Left ventricle myocardium inferior (tissue), 1 donor: ENCODE data around the gene GPER1. TPM values are rescaled to one million over a fixed set of nuclear protein-coding genes. Genes with fewer than 3 reads are reported as not detected.
"Not testable (repeated sequence)": the region's sequence is repeated elsewhere in the genome, so short reads cannot be mapped to it uniquely, and the experiment has no call there.

ENCODE experiments used
- DNase-seq: peaks from one replicate; pipeline ENCODE4 v3.0.0-alpha.2; 2020
- H3K27ac ChIP-seq: fragments of 200-600 bp; replicated peaks from 2 replicates; pipeline ENCODE4 v1.8.0; 2021
- H3K27me3 ChIP-seq: fragments of 200-600 bp; 2 replicates; pipeline ENCODE4 v1.8.0; 2021; ENCODE audit warnings: low read depth
- H3K36me3 ChIP-seq: fragments of 200-600 bp; 2 replicates; pipeline ENCODE4 v1.8.0; 2021
- H3K4me1 ChIP-seq: fragments of 200-600 bp; 2 replicates; pipeline ENCODE4 v1.8.0; 2021
- H3K4me3 ChIP-seq: fragments of 200-600 bp; 2 replicates; pipeline ENCODE4 v1.8.0; 2021; ENCODE audit warnings: mild to moderate bottlenecking, moderate library complexity
- H3K9me3 ChIP-seq: fragments of 200-600 bp; replicated peaks from 2 replicates; pipeline ENCODE4 v1.8.0; 2021
- intact Hi-C: fragments of 100-400 bp; cut with micrococcal nuclease; formaldehyde crosslinking; loops from one replicate; pipeline ENCODE4 v1.11.0; 2022
- long read RNA-seq: library from polyadenylated mRNA; unstranded; transcript quantifications from one replicate; pipeline ENCODE4 v2.0.0, GENCODE V29; 2021
- total RNA-seq: library from RNA; stranded (reverse); fragmentation: NEBNext Ultra II Directional; extraction: Animal tissue kit (Norgen Biotek cat#: 25700); gene quantifications from one replicate; pipeline ENCODE4 v1.2.1, GENCODE V29; 2021
- TF ChIP-seq, protein P1 (sequence below): fragments of 200-600 bp; IDR thresholded peaks from 2 replicates; pipeline ENCODE4 v1.8.0; 2021; ENCODE audit warnings: antibody characterized with exemption, mild to moderate bottlenecking, borderline replicate concordance
- donor health status: DM: no; HTN: yes; CAD: no; lungs with severe emphysema.

The GPER1 gene
- 3.0 TPM for total RNA-seq
- long read RNA-seq, transcript GPER1-202 (2 exons, 2,639 nt) = major isoform, 11 of 16 reads
- long read RNA-seq, partial matches to known transcripts = 0 of 16 reads
- long read RNA-seq, other reads (novel, unspliced or antisense) = 2 of 16 reads

DNA sequence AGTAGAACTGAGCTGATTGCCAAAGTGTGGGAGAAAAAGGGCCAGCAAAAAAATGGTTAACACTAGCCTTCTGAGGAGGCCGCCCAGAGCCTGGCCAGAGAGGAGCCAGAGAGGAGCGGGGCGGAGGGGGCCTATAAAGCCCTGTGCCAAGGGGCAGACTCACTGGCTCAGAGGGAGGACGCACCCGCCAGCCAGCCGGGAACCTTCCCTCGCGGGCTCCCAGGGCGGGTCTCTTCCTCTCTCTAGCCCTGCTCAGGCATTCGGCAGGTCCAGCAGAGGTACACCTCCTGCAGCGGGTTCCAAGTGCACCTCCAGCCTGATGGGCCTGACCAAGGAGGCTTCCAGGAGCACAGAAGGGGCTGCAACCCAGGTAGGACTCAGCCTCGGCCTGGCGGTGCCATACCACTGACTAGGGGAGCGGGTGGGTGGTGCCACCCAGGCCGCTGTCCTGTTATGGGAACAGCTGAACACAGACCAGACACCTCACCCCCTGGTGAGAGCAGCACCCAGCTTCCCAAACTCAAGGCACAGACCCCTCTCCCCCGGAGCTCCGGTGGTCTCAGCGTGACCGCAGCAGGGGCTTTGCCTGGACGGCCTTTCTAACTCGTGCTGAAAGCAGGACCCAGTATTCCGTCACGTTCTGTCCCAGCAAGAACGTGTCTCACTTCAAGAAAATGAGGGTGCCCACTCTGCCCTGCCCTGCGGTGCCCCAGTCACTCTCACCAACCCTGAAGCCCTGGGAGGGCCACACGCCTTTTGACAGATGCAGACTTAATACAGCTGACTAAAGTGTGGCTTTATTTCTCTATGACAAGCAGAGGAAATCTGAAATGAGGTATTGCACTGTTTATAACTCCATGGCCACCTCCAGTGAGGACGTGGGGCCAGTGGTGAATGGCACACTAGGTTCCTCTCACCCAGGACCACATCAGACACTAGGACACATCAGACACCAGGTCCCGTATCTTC lies at the start of gene GPER1:
TSS of gene GPER1 (plus strand) at position 162 of the 969 bp plus-strand sequence. CDS start 3,616 bp downstream, outside the sequence.
- Histone ChIP-seq H3K27ac (peak within 1 kb of the TSS; percentile 73), H3K9me3 (no peaks in the 10 kb centered on the region), H3K4me1 (peaks cover 30% of the 10 kb centered on the region), H3K4me3 (peak within 1 kb of the TSS; percentile 62), H3K27me3 (no peaks in the 10 kb centered on the region), H3K36me3 (peaks cover 11% of the 10 kb centered on the region)
- intact Hi-C loops = no loop called here
- peak; percentile 58 for DNase-seq
- TF ChIP-seq, protein P1, sequence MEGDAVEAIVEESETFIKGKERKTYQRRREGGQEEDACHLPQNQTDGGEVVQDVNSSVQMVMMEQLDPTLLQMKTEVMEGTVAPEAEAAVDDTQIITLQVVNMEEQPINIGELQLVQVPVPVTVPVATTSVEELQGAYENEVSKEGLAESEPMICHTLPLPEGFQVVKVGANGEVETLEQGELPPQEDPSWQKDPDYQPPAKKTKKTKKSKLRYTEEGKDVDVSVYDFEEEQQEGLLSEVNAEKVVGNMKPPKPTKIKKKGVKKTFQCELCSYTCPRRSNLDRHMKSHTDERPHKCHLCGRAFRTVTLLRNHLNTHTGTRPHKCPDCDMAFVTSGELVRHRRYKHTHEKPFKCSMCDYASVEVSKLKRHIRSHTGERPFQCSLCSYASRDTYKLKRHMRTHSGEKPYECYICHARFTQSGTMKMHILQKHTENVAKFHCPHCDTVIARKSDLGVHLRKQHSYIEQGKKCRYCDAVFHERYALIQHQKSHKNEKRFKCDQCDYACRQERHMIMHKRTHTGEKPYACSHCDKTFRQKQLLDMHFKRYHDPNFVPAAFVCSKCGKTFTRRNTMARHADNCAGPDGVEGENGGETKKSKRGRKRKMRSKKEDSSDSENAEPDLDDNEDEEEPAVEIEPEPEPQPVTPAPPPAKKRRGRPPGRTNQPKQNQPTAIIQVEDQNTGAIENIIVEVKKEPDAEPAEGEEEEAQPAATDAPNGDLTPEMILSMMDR = no peak

DNA sequence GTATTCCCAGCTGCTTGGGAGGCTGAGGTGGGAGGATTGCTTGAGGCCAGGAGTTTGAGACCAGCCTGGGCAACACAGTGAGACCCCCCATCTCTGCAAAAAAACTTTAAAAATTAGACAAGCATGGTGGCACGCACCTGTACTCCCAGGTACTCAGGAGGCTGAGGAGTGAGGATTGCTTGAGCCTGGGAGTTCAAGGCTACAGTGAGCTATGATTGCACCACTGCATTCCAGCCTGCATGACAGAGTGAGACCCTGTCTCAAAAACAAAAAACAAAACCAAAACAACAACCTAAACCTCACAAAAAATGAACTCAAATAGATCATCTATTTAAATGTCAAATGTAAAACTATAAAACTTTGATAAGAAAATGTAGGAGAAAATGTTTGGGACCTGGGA lies 47.7 kb upstream of the GPER1 start:
- DNase-seq, H3K27ac ChIP-seq, intact Hi-C loops: not testable (repeated sequence)

DNA sequence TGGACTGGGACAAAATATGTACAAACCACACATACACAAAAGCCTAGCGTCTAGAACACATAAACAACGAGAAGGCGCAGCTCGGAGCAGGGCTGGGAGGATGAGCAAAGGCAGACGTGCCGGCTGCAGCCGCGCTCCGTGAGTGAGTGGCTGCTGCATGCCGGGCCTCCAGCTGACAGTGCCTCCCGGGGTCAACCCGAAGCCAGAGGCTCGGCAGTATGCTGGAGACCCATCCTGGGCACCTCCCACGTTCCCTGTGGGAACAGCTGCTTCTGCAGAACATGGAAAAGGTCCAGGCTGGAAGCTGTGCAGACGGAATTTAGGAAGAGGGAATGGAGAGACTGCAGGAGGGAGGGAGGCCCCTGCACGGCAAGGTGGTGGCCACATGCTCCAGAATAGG lies 47.1 kb upstream of the GPER1 start:
- intact Hi-C loops = no loop called here
- Histone ChIP-seq H3K27me3 (no peaks in the 10 kb centered on the region), H3K36me3 (no peaks in the 10 kb centered on the region), H3K4me3 (no peak overlapping the region), H3K4me1 (peaks cover 45% of the 10 kb centered on the region), H3K27ac (no peak overlapping the region), H3K9me3 (no peaks in the 10 kb centered on the region)
- DNase-seq = no peak
- TF ChIP-seq, protein P1 = no peak

More for the DNA sequence above, 47.7 kb upstream of the GPER1 start:
- peaks cover 40% of the 10 kb centered on the region for H3K4me1 ChIP-seq
- H3K4me3 ChIP-seq, H3K27me3 ChIP-seq, H3K36me3 ChIP-seq, H3K9me3 ChIP-seq: not testable (repeated sequence)

DNA sequence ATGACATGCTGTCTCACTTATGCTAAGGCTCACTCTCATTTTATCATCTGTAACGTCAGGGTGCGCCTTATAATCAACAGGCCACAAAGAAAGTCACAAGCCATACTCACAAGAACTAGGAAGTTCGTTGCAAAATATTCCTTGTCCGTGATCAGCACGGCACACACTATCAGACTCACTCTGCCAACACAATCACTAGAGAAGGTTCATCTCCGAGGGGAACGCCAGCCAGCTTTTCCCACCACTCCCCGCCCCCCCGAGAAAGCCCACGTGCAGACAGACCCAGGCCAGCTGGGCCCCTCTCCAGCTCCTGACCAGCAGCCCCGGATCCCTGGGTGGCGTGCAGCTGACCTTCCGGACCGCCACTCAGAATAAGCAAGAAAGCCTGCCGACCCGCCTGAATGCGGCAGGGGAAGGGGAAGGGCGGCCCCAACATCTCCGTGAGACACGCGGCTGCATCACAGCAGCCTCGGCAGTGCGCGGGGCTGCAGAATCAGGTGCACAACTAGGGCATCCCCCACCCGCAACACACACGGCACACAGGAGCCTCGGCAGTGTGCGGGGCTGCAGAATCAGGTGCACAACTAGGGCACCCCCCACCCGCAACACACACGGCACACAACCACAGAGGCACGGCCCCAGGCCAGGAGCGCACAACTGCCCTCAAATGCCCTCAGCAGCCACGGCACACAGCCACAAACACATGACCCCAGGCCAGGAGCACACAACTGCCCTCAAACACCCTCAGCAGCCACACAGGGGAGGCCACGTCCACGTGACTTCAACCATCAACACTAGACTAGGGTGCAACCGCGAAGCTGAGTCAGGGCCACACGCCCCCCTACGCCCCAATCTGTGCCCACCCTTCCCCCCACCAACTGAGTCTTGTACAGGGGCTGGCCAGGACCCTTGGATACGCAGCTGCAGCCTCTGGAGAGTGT lies 46.1 kb upstream of the GPER1 start:
- peaks cover 55% of the 10 kb centered on the region for H3K4me1 ChIP-seq
- no peaks in the 10 kb centered on the region for H3K9me3 ChIP-seq
- no peak overlapping the region for H3K4me3 ChIP-seq
- TF ChIP-seq, protein P1 = no peak
- H3K27me3 ChIP-seq = no peaks in the 10 kb centered on the region
- no peak for DNase-seq
- H3K36me3 ChIP-seq = no peaks in the 10 kb centered on the region
- H3K27ac ChIP-seq = peak overlapping the region; percentile 94
- intact Hi-C loops = no loop called here

DNA sequence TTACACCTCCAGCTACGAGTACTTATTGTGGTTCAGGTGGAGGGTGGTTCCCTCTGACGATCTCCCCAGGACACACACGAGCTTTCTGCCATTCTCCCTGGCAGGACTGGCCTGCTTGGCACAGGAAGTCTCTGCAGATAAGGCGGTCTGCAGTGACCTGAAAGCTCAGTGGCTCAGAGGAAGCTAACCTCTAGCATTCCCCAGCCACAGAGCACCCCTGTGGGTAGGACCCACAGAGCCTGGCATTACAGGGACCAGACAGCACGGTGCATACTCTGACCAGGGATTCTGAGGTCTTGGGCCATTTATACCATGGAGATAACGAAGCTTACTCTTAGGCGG lies 45.5 kb upstream of the GPER1 start:
- Histone ChIP-seq H3K4me3 (no peak overlapping the region), H3K27ac (peak overlapping the region; percentile 94), H3K4me1 (peaks cover 62% of the 10 kb centered on the region), H3K9me3 (no peaks in the 10 kb centered on the region), H3K27me3 (no peaks in the 10 kb centered on the region), H3K36me3 (no peaks in the 10 kb centered on the region)
- DNase-seq = no peak
- intact Hi-C loops = no loop called here
- TF ChIP-seq, protein P1 = no peak
